Smooth muscle cell (in vitro differentiated cells): Measurements from ENCODE around the gene RYR1. TPM values are rescaled to one million over a fixed set of nuclear protein-coding genes. Genes with fewer than 3 reads are reported as not detected.

Experiments
- DNase-seq: peaks from one replicate; lab custom pipeline; 2025; ENCODE audit not compliant: unreplicated experiment; lab: John Stamatoyannopoulos, UW
- H2AFZ ChIP-seq: fragments of 200-600 bp; sonication (generic); 2 replicates; pipeline ENCODE4 v1.6.0; 2016; ENCODE audit warnings: antibody characterized with exemption, low read depth, mild to moderate bottlenecking
- H3F3A ChIP-seq: fragments of 200-600 bp; sonication (generic); 2 replicates; pipeline ENCODE4 v1.6.0; 2017; ENCODE audit warnings: antibody characterized with exemption, low read depth
- H3K27ac ChIP-seq: fragments of 200-600 bp; sonication (generic); 2 replicates; pipeline ENCODE4 v1.5.1; 2016; ENCODE audit warnings: low read depth, mild to moderate bottlenecking
- H3K27me3 ChIP-seq: fragments of 200-600 bp; sonication (generic); 2 replicates; pipeline ENCODE4 v1.6.1; 2016; ENCODE audit warnings: low read depth, mild to moderate bottlenecking
- H3K36me3 ChIP-seq: fragments of 200-600 bp; sonication (generic); 2 replicates; pipeline ENCODE4 v1.5.1; 2016; ENCODE audit warnings: low read depth
- H3K4me1 ChIP-seq: fragments of 200-600 bp; sonication (generic); 2 replicates; pipeline ENCODE4 v1.5.1; 2016; ENCODE audit warnings: low read depth
- H3K4me2 ChIP-seq: fragments of 200-600 bp; sonication (generic); 2 replicates; pipeline ENCODE4 v1.6.0; 2016; ENCODE audit warnings: mild to moderate bottlenecking
- H3K4me3 ChIP-seq: fragments of 200-600 bp; sonication (generic); 2 replicates; pipeline ENCODE4 v1.5.1; 2016; ENCODE audit warnings: mild to moderate bottlenecking
- H3K79me2 ChIP-seq: fragments of 200-600 bp; sonication (generic); 2 replicates; pipeline ENCODE4 v1.6.0; 2016; ENCODE audit warnings: low read depth, mild to moderate bottlenecking
- H3K9ac ChIP-seq: fragments of 200-600 bp; sonication (generic); 2 replicates; pipeline ENCODE4 v1.6.0; 2016; ENCODE audit warnings: low read depth
- H3K9me3 ChIP-seq: fragments of 200-600 bp; sonication (generic); replicated peaks from 2 replicates; pipeline ENCODE4 v1.5.1; 2016; ENCODE audit warnings: low read depth
- H4K20me1 ChIP-seq: fragments of 200-600 bp; sonication (generic); 2 replicates; pipeline ENCODE4 v1.6.0; 2016; ENCODE audit warnings: low read depth
- WGBS: methylation state at CpG from one replicate; pipeline ENCODE4 v1.1.7; 2016; ENCODE audit warnings: low lambda C conversion rate; 5-methylcytosine and 5-hydroxymethylcytosine counted together
- polyA plus RNA-seq: library from polyadenylated mRNA; unstranded; fragments of >200 nt; fragmentation: Nextera tagmentation; extraction: Ambion mirVana; gene quantifications from 2 replicates; pipeline ENCODE4 v1.2.1, GENCODE V29; 2016
- total RNA-seq: library from RNA; depleted of rRNA; stranded (reverse); fragments of >200 nt; gene quantifications from 2 replicates; pipeline ENCODE4 v1.2.3, GENCODE V29; 2014
- TF ChIP-seq, protein P1 (sequence below): fragments of 200-600 bp; sonication (generic); IDR thresholded peaks from 2 replicates; pipeline ENCODE4 v1.5.1; 2017; ENCODE audit warnings: borderline replicate concordance, mild to moderate bottlenecking, antibody characterized with exemption; ENCODE audit not compliant: insufficient read depth, poor library complexity, severe bottlenecking

Gene RYR1
- total and polyA plus RNA-seq, 2 experiments from 2014 or later, result 0.31 to 0.95 TPM

- H3K9me3 ChIP-seq, result no peaks in the 10 kb centered on the region
- H3K9ac ChIP-seq, result no peak overlapping the region
- no peak overlapping the region for H2AFZ ChIP-seq
- no peak overlapping the region for H3K27ac ChIP-seq
- H3K4me2 ChIP-seq, result no peak overlapping the region
- DNase-seq, result no peak
- 94% methylated on average over 8 of the region's 8 CpGs for WGBS
- H4K20me1 ChIP-seq, result no peaks in the 10 kb centered on the region
- TF ChIP-seq, protein P1, sequence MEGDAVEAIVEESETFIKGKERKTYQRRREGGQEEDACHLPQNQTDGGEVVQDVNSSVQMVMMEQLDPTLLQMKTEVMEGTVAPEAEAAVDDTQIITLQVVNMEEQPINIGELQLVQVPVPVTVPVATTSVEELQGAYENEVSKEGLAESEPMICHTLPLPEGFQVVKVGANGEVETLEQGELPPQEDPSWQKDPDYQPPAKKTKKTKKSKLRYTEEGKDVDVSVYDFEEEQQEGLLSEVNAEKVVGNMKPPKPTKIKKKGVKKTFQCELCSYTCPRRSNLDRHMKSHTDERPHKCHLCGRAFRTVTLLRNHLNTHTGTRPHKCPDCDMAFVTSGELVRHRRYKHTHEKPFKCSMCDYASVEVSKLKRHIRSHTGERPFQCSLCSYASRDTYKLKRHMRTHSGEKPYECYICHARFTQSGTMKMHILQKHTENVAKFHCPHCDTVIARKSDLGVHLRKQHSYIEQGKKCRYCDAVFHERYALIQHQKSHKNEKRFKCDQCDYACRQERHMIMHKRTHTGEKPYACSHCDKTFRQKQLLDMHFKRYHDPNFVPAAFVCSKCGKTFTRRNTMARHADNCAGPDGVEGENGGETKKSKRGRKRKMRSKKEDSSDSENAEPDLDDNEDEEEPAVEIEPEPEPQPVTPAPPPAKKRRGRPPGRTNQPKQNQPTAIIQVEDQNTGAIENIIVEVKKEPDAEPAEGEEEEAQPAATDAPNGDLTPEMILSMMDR, result no peak
- H3K36me3 ChIP-seq, result no peaks in the 10 kb centered on the region
- H3K27me3 ChIP-seq, result no peaks in the 10 kb centered on the region
- H3K4me3 ChIP-seq, result no peak overlapping the region
- H3K4me1 ChIP-seq, result no peaks in the 10 kb centered on the region
- H3K79me2 ChIP-seq, result no peaks in the 10 kb centered on the region
- no peaks in the 10 kb centered on the region for H3F3A ChIP-seq
Measured at GRCh38 chr19:38534574-38534973, 101.1 kb downstream of the RYR1 start.

DNA sequence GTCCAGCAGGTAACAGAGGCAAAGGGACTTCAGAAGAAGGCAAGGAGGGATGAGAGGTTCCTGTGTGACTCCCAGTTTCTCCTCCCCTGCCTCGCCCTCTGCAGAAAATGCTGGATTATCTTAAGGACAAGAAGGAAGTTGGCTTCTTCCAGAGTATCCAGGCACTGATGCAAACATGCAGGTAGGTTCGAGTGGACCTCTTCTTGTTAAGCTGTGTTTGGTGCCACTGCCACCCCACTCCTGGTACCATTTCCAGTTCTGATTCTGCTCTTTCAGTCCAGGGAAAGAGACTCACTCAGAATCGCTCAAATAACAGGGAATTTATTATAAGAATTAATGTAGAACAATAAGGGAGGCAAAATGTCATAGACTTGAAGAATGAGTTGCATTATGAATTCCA lies 101.7 kb downstream of the RYR1 start:
- Histone ChIP-seq H3K36me3 (no peaks in the 10 kb centered on the region), H3K4me2 (no peak overlapping the region), H3K4me3 (no peak overlapping the region), H3K27ac (no peak overlapping the region), H3K27me3 (no peaks in the 10 kb centered on the region), H3F3A (no peaks in the 10 kb centered on the region), H4K20me1 (no peaks in the 10 kb centered on the region), H3K9ac (no peak overlapping the region), H3K79me2 (no peaks in the 10 kb centered on the region), H3K9me3 (no peaks in the 10 kb centered on the region), H2AFZ (no peak overlapping the region), H3K4me1 (no peaks in the 10 kb centered on the region)
- TF ChIP-seq, protein P1, result no peak
- no peak for DNase-seq
- 77% methylated on average over 3 of the region's 3 CpGs for WGBS

GRCh38 chr19:38537071-38537936 lies 103.8 kb downstream of the RYR1 start:
- DNase-seq, result no peak
- Histone ChIP-seq H4K20me1 (no peaks in the 10 kb centered on the region), H3K36me3 (no peaks in the 10 kb centered on the region), H3K27me3 (no peaks in the 10 kb centered on the region), H3K4me2 (no peak overlapping the region), H3K4me1 (no peaks in the 10 kb centered on the region), H3K9me3 (no peaks in the 10 kb centered on the region), H3K9ac (no peak overlapping the region), H3K79me2 (no peaks in the 10 kb centered on the region), H2AFZ (no peak overlapping the region), H3K27ac (no peak overlapping the region), H3F3A (no peaks in the 10 kb centered on the region), H3K4me3 (no peak overlapping the region)
- TF ChIP-seq, protein P1, result no peak
- 96% methylated on average over 23 of the region's 23 CpGs for WGBS

GRCh38 chr19:38538386-38538785 lies 104.9 kb downstream of the RYR1 start:
- H3K27ac ChIP-seq, result no peak overlapping the region
- WGBS, result 80% methylated on average over 3 of the region's 3 CpGs
- H3K9me3 ChIP-seq, result no peaks in the 10 kb centered on the region
- DNase-seq, result no peak
- no peaks in the 10 kb centered on the region for H3F3A ChIP-seq
- H3K36me3 ChIP-seq, result no peaks in the 10 kb centered on the region
- H3K4me3 ChIP-seq, result no peak overlapping the region
- H3K4me2 ChIP-seq, result no peak overlapping the region
- H3K4me1 ChIP-seq, result no peaks in the 10 kb centered on the region
- no peak overlapping the region for H2AFZ ChIP-seq
- H4K20me1 ChIP-seq, result no peaks in the 10 kb centered on the region
- H3K27me3 ChIP-seq, result no peaks in the 10 kb centered on the region
- TF ChIP-seq, protein P1, result no peak
- no peak overlapping the region for H3K9ac ChIP-seq
- H3K79me2 ChIP-seq, result no peaks in the 10 kb centered on the region
